COLO829 (cell line): ENCODE data around the gene SCAND1.

Experiments
- DNase-seq: peaks from one replicate; pipeline ENCODE4 v3.0.0; 2012; ENCODE audit warnings: low spot score

Gene SCAND1

DNA sequence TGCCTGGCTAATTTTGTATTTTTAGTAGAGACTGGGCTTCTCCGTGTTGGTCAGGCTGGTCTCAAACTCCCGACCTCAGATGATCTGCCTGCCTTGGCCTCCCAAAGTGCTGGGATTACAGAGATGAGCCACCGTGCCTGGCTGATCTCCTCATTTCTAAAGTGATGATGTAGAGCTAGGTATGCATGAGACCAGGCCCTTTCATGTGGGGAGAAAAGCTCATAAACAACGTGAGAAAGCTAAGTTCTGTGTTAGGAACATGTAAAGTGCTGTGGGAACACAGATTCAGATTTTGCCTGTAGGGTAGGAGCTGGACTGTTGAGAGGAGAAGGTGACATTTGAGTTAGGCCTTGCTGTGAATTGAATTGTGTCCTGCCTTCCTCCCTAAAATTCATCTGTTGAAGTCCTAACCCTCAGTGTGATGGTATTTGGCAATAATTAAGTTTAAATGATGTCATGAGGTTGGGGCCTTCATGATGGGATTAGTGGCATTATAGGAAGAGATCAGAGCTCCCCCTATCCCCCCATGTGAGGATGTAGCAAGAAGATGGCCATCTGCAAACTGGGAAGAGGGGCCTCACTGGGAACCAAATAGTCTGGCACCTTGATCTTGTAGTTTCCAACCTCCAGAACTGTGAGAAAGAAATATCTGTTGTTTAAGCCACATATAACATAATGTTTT, 49.2 kb downstream of the SCAND1 start:
- DNase-seq: no peak

GRCh38 chr20:35903843-35904242, 50.5 kb downstream of the SCAND1 start:
- no peak for DNase-seq
